ENCODE data around the gene GTF2A1.
"Not testable (repeated sequence)": the region's sequence is repeated elsewhere in the genome, so short reads cannot be mapped to it uniquely, and the experiment has no call there.

Gene GTF2A1

DNA sequence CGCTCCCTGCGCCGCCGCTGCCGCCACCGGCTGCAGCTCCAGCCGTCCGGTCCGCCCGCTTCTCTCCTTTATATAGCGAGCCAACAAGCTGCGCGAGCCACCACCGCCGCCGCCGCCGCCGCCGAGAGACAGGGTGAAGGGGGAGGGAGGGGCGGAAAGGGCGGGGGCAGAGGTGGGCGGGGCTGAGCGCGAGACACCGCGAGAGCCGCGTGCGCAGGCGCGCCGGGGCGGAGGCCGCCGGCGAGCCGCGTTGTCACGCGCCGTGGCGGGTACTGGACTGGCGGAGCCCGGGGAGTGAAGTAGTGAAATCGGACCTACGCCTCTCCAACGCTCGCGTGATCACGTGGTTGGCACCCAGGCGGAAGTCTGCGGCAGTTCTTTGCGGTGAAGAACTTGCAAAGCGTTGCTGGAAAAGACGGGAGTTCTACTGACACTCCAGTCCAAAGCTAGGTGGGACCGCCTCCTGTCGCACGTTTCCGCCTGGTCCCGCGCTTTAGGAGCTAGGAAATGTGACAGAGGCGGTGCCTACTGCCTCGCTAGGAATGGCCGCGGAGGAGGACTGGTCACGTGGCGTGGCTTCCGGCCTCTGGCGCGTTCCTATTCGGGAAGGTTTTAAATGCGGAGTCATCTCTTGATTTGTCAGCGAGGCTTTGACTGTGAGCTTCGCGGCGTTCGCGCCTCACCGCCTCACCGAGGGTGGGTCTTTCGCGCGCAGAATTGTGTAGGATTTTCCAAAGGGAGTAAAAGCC is at the start of gene GTF2A1:
TSS of gene GTF2A1 (minus strand) at position 130 of the 749 bp plus-strand sequence. CDS start 441 bp downstream, outside the sequence.
- DNase-seq (ENCODE audit: low spot score) = peak; percentile 95

DNA sequence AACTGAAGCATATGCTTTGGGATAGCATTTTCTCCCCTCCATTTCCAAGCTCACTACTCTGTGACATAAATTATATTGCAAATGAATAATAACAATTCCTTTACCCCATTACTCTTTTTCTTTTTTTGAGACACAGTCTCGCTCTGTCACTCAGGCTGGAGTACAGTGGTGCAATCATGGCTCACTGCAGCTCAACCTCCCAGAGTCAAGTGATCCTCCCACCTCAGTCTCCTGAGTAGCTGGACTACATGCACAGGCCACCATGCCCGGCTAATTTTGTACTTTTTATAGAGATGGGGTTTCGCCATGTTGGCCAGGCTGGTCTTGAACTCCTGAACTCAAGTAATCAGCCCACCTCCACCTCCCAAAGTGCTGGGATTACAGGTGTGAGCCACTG is 49.2 kb upstream of the GTF2A1 start:
- no peak for DNase-seq (ENCODE audit: low spot score)

DNA sequence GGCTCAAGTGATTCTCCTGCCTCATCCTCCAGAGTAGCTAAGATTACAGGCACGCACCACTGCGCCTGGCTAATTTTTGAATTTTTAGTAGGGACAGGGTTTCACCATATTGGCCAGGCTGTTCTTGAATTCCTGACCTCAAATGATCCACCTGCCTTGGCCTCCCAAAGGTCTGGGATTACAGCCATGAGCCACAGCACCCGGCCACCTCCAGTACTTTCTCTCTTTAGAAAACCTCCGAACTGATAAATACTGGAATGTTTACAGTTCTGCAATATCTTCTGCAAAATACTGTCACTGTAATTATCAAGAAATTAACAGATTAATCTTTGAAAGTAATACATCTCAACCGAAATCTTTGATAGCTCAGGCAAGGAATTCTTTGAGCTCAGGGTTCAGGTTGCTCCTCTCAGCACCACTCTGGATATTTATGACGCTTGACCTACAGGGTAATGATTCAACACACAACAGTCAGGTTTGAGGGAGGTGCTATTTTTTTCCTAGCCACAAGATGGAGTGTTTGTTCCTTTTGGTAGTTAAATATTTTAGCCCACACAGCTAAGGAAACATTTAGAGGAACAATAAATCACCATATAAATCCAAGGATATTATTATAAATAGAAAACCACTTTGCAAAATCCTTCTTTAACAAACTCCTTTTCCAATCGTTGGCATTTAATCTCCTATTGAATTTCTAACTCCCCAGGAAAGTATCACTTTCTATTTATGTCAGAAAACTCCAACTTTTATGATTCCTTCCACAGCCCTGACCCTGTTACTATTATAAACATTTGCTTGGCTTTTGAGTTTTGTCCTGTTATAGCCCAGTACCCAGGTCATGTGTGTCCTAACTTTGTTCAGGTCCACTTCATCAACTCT is 48.6 kb upstream of the GTF2A1 start:
- DNase-seq (ENCODE audit: low spot score) = peak; percentile 55

DNA sequence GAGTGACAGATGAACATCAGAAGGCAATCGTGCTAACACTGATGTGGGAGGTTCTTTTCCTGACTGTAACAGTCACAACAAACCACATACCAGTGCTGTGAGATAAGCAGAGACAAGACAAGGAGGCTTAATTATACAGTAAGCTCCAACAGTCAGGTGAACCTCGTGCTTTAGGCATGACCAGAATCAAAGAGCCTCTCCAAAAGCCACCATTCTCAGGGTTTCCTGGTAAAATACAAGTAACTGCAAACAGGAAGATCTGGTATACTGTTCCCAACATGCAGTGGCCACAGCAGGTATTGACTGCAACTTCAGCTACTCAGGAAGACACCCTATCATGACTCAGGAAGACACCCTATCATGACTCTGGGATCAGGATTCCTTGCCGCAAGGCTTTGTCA is 47.3 kb upstream of the GTF2A1 start:
- no peak for DNase-seq (ENCODE audit: low spot score)

DNA sequence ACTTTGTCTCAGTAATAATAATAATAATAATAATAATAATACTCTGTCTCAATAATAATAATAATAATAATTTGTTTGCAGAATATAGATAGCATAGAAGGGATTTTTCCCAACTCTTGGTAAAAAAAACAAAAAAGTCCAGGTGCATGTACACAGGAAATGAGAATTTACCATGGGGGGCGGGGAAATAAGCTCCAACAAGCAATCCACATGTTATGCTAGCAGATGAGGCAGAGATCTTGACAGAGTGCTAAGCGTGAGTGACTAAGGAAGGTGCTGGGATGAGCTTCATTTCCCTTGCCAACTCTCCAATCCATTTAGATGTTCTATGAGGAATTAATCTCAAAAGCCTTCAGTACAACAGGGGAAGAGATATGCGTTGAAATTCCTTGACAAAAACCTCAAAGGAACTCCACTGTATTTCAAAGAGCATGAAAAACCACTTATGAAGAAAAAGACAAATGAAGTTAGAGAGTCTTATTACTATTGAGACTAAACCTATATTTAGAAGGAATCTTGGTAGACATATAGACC is 44.9 kb upstream of the GTF2A1 start:
- no peak for DNase-seq (ENCODE audit: low spot score)

DNA sequence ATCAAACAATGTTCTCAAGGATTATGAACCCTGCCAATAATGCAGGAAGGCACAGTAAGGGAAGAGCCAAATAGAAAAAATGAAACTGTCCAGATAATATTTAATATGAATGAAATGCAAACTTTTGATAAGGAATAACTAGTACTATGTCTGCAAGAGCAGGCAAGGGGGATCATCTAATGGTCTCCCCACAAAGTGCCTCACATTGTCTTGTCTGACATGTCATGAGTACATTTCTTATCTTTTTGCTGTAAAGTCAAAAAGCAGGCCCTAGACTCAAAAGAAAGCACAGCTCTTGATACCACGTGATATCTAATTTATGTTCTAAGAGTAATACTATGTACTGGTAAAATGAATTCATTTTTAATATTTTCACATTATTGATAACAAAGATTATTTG is 43.9 kb upstream of the GTF2A1 start:
- DNase-seq (ENCODE audit: low spot score) = no peak

DNA sequence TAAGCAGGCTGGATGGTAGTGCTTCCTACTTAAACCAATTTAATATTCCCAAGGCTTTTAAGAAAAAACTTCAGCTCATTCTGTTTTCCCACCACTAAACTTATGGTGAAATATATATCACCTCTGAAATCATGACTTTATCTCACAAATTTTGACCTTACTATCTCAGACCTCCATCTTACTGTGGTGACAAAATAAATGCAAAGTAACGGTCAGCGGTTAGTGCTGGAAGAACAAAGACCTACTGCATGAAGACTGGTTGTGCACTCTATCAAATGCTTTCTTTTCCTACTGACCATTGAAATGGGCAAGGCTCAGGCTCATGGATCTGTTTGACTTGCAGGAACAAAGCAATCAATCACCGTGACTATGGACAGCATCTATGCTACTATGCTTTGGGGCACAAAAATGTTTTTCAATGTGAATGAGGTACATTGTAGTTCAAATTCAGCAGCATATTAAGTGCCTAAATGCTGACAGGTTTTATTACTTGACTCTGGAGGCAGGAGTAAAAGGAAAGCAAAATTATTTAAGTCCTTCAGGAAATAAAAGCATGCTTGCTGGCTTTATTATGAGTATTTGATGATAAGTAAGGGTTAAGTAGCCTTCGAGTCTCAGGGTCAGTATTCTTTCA is 43.1 kb upstream of the GTF2A1 start:
- no peak for DNase-seq (ENCODE audit: low spot score)

DNA sequence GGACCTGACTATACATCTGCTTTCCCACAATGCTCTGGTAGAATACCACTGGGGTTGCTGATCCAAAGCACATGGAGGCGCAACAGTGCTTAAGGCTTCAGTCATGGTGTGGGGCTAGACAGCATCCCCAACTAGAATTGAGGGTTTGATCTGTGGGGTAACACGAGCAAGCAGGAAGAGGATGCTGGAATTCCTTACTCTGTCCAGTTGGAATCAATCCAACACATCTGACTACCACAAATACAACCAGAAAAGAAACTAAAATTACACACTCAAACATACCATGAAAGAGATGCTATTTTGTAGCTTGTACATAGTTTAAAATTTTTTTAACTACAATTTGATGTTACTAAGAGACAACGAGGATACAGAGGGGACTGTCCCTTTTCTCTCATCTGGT is 40.4 kb upstream of the GTF2A1 start:
- DNase-seq (ENCODE audit: low spot score) = no peak

DNA sequence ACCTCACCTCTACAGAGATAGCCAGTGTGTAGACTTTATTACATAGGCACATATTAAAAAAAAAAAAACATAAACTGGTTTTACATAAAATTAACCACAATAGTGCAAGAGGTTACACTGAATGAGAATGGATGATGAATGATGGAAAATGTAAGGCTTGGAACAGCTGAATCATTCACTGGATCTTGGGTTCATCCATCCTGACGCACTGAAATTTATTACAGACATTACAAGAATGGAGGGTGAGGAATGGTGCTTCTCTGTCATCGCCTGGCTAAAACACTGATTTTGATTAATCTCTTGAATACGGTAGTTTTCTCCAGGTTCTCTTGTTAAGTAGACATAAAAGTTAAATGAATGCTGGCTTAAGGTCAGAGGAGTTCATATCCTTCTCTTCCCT is 40.0 kb upstream of the GTF2A1 start:
- no peak for DNase-seq (ENCODE audit: low spot score)

DNA sequence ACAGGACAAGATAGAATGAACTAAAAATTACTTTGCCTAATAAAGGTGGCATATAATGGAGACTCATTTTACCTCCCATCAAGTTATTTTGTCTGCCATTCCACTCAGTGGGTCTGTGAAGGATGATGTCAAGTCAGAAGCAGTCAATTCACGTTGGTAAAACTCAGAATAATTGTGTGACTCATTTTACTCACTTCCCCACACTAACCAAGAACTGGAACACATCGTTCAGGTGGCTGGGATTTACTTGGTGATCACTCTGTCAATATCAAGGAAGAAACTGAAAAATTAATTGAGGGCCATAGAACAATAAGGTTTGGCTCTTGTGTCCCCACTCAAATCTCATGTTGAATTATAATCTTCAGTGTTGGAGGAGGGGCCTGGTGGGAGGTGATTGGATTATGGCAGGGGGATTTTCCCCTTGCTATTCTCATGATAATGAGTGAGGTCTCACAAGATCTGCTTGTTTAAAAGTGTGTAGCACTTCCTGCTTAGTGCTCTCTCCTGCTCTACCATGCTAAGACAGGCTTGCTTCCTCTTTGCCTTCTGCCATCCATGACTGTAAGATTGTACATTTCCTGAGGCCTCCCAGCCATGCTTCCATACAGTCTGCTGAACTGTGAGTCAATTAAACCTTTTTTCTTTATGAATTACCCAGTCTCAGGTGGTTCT is 35.7 kb upstream of the GTF2A1 start:
- DNase-seq (ENCODE audit: low spot score) = no peak

DNA sequence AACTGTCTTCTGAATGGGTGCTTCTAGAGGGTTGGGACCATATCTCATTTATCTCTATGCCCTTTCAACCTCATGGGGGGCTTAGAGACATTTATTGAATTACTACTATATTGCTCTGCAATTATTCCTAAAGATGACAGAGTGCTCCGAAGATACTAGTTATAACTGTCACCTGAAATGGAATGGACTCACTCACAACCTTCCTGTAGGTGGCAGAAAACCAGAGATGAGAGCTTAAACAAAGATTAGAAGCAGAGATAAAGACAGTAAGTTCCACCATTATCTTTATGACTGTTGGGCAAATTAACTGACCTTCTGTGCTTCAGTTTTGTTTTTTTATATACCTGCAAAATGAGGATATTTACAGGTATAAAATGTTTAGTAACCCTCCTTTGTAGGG is 31.5 kb upstream of the GTF2A1 start:
- no peak for DNase-seq (ENCODE audit: low spot score)

DNA sequence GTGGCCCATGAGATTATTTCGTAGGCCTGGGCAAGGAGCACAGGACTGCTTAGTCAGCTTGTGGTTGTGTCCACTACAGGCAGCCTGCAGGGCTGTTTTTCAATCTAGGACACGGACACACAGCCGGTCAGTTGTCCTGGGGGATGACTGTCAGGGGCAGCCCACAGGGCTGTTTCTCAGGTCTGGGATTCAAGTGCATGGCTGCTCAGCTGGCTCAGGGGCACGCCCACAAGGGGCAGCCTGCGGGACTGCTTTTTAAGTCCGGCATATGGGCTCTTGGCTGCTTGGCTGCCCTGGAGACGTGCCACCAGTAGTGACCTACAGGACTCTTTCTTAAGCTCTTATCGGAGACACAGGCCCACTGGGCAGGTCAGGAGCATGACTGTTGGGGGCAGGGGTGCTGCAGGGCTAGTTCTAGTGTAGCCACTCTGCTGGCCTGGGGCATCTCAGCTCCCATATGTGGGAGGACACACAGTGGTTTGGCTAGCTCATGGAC is 26.6 kb upstream of the GTF2A1 start:
- no peak for DNase-seq (ENCODE audit: low spot score)

DNA sequence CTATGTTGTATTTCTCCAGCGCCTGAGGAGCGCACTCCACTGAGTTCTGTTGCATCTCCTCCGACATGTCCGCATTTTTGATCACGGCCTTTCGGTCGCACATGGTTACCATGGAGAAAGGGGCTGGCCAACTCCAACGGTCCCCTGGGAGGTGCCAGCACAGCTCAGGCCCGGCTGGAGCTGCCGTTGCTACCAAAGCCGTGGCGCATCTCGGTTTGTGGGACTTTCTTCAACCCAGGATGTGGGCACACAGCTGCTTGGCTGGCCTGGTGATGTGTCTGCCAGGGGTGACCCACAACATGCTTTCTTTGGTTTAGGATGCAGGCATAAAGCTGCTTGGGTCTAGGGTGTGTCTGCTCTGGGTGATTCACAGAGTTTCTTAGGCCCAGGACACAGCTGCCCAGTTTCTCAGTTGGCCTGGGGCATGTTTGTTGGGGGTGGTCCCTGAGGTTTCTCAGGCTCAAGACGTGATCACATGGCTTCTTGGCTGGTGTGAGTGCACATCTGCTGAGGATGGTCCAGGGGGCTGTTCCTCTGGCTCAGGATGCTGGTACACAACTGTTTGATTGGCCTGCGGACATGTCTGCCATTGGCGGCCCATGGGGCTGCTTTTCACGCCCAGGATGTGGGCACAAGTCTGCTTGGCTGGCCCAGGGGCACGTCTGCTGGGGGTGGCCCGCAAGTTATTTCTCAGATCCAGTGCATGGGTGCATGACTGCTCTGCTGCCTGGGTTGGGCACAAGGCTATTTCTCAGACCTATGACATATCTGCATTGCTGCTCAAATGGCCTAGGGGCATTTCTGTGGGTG is 25.9 kb upstream of the GTF2A1 start:
- no peak for DNase-seq (ENCODE audit: low spot score)

DNA sequence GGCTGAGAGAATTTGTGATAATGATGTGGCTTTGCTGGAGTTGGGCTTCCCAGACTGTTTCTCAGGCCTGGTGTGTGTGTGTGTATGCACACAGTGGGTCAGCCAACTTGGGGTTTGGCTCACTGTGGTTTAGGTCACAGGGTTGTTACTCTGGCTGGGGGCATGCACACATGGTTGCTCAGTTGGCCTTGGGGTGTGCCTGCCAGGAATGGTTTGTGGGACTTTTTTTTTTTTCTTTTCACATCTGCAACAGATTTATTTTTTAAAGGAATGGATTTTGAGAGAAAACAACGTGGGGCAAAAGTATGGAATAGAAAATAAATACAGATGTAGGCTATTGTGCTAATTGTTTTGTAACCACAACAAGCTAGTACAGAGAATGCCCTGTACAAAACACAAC is 25.0 kb upstream of the GTF2A1 start:
- no peak for DNase-seq (ENCODE audit: low spot score)

DNA sequence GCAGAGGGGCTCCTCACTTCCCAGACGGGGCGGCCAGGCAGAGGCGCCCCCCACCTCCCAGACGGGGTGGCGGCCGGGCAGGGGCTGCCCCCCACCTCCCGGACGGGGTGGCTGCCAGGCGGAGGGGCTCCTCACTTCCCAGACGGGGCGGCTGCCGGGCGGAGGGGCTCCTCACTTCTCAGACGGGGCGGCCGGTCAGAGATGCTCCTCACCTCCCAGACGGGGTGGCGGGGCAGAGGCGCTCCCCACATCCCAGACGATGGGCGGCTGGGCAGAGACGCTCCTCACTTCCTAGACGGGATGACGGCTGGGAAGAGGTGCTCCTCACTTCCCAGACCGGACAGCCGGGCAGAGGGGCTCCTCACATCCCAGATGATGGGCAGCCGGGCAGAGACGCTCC is 23.7 kb upstream of the GTF2A1 start:
- not testable (repeated sequence) for DNase-seq (ENCODE audit: low spot score)

DNA sequence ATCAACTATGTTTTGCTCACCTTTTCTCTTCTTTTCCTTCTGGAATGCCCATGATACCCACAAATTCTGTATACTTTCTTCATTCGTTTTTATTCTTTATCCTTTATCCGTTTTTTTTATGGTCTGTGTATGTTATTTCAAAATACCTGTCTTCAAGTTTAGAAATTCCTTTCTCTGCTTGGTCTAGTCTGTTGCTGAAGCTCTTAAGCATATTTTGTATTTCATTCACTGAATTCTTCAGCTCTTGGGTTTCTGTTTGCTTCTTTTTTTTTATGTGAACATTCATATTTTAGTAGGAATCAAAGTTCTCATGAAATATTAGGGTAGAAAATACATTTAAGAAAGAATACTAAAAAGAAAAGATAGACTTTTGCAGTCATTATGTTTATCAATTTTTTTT is 22.7 kb upstream of the GTF2A1 start:
- no peak for DNase-seq (ENCODE audit: low spot score)

DNA sequence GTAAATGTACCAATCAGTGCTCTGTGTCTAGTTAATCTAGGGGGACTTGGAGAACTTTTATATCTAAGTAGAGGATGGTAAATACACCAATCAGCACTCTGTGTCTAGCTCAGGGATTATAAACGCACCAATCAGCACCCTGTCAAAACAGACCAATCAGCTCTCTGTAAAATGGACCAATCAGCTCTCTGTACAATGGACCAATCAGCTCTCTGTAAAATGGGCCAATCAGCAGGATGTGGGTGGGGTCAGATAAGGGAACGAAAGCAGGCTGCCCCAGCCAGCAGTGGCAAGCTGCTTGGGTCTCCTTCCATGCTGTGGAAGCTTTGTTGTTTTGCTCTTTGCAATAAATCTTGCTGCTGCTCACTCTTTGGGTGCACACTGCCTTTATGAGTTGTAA is 16.1 kb upstream of the GTF2A1 start:
- DNase-seq (ENCODE audit: low spot score) = not testable (repeated sequence)

DNA sequence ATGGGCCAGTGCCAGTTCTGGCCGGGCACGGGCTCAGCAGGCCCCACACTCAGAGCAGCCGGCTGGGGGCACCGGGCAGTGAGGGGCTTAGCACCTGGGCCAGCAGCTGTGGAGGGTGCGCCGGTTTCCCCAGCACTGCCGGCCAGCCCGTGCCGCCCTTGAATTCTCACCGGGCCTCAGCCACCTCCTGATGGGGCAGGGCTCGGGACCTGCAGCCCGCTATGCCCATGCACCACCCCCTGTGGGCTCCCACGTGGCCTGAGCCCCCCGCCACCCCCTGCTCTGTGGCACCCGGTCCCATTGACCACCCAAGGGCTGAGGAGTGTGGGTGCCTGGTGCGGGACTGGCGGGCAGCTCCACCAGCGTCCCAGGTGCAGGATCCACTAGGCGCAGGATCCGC is 15.4 kb upstream of the GTF2A1 start:
- DNase-seq (ENCODE audit: low spot score) = no peak

DNA sequence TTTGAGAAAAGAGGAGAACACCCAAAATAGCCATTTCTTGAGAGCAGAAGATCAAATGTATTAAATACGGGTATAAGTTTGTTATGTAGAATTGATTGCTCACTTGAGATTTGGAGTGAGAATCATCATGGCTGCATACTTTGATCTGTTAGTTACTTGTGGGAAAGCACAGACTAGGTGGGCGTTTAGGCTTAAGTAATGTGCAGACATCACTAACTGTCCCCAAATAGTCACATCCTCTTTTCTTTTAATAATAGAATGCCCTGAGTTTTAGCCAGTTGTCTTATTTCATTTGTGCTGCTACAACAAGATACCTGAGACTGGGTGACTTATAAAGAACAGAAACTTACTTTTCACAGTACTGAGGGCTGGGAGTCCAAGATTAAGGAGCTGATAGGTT is 14.3 kb upstream of the GTF2A1 start:
- no peak for DNase-seq (ENCODE audit: low spot score)

DNA sequence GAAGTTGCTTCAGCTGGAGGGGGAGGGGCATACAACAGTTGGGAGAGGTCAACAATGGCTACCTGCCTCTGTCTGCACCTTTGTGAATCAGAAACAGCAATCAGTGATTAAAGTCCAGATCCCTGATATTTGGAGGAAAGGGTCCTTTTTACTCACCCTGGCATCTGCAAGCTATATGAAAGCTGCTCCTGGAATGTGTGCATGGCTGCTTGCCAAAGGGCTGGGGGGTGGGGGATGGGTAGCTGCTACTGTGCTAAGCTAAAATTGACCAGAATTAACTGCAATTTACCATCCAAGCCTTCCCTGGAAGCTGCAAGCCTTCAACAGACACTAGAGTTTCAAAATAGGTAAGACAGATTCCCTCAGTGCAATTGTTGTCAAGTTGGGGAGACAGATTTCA is 13.5 kb upstream of the GTF2A1 start:
- no peak for DNase-seq (ENCODE audit: low spot score)

DNA sequence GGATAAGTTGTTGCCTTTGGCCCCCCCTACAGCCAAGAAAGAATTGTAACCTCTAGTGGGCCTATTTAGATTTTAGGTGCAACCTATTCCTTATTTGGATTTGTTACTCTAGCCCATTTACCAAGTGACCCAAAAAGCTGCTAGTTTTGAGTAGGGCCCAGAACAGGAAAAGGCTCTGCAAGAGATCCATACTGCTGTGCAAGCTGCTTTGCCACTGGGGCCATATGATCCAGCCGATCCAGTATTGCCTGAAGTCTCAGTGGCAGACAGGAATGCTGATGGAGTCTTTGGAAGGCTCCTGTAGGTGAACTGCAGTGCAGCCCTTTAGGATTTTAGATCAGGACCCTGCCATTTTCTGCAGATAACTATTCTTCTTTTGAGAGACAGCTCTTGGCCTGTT is 12.9 kb upstream of the GTF2A1 start:
- DNase-seq (ENCODE audit: low spot score) = no peak
